NCI-H1436 (cell line): ENCODE results near the gene ASGR1.
"Not testable (repeated sequence)": the region's sequence is repeated elsewhere in the genome, so short reads cannot be mapped to it uniquely, and the experiment has no call there.

Source experiments
- DNase-seq: peaks from one replicate; lab custom pipeline; 2025; lab: John Stamatoyannopoulos, UW

The ASGR1 gene

DNA sequence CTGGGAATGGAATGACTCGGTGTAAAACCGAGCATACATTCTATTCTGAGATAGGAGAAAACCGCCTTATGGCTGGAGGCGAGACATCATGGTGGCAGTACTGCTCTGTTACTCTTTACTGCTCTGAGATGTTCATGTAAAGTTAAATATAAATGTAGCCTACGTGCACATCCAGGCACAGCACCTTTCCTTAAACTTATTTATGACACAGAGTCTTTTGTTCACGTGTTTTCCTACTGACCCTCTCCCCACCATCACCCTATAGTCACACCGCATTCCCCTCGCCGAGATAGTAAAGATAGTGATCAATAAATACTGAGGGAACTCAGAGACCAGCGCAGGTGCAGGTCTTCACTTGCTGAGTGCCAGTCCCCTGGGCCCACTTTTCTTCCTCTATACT, 19.6 kb downstream of the ASGR1 start:
- DNase-seq, result not testable (repeated sequence)

DNA sequence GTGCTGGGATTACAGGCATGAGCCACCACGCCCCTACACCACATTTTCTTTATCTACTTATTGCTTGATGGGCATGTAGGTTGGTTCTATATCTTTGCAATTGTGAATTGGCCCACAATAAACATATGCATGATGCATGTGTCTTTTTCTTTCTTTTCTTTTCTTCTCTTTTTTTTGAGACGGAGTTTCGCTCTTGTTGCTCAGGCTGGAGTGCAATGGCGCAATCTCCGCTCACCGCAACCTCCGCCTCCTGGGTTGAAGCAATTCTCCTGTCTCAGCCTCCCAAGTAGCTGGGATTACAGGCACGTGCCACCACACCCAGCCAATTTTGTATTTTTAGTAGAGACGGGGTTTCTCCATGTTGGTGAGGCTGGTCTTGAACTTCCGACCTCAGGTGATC, 20.7 kb downstream of the ASGR1 start:
- not testable (repeated sequence) for DNase-seq

DNA sequence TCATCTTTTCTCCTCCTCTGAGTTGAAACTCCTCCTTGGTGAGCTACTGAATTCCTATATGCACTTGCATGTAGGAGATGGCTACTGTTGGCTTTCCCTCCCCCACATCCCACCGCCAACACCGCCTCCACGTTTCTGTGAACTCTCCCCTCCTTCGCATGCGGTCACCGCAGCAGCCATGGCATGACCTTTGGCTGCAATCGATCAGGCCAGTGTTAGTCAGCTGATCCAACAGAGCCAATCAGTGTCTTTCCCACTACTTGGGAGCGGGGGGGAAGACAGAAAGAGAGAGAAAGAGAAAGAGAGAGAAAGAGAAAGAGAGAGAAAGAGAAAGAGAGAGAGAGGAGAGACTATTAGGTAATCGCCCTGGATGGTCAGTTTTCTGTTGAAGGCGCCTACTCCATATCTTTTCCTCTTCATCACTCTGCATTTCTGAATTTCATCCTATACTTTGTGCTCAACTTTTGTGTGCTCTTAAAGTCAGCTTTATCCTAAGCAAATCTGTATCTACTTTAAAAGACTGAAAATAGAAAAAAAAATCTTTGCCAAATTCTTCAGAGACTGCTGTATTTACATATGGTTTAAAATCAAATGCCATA, 22.7 kb downstream of the ASGR1 start:
- DNase-seq, result no peak

- DNase-seq, result no peak
These were observed 31.4 kb downstream of the ASGR1 start for GRCh38 chr17:7147772-7148171.

DNA sequence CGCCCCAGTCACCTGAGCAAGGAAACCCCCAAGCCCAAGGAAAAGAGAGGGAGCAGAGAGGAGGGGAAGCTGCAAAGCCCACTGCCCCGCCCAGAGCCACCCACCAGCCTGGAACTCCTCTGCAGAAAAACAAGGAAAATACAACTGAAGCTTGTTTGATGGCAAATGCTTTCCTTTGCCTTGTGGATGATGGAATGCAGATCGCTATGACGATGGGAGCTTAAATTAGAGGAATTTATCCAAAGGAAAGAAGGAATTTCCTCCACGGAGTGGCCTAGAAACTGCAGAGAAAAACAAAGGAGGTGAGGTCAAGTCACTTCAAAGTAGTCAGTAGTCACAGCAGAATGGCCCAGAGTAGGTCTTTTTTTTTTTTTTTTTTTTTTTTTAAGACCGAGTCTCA, 33.1 kb downstream of the ASGR1 start:
- no peak for DNase-seq

DNA sequence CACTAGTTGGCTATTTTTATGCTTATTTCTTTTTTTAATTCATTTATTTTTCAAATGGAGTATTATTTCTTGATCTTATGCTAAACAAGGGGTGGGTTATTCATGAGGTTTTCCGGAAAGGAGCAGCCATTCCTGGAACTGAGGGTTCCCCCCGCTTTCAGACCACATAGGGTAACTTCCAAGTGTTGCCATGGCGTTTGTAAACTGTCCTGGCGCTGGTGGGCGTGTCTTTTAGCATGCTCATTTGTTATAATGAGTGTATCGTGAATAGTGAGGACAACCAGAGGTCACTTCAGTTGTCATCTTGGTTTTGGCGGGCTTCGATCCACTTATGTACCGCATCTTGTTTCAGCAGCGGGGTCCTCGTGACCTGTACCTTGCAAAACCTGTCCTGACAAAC, 35.0 kb downstream of the ASGR1 start:
- DNase-seq, result no peak

GRCh38 chr17:7141824-7142223, 37.3 kb downstream of the ASGR1 start:
- no peak for DNase-seq

- DNase-seq, result no peak
These were observed 39.8 kb downstream of the ASGR1 start for GRCh38 chr17:7139400-7139799.

DNA sequence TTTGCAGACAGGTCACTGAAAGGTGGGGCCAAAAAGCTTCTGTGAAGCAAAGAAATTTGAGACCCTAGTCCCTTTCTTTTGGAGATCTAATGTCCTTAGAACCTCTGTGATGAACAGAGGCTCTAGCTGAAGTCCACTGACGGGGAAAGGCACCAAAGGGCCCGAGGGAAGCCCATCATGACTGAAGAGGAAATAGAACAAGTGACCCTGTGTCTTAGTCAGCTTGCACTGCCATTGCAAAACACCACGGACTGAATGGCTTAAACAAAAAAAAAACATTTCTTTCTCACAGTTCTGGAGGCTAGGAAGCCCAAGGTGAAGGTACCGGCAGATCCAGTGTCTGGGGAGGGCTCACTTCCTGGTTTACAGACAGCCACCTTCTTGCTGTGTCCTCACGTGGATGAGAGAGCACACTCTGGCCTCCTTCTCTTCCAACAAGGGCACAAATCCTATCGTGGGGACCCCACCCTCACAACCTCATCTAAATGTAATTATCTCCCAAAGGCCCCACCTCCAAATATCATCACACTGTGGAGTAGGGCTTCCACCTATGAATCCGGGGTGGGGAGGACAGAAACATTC, 40.3 kb downstream of the ASGR1 start:
- no peak for DNase-seq

- DNase-seq, result no peak
These were observed 41.8 kb downstream of the ASGR1 start for GRCh38 chr17:7137171-7137943.

- peak; percentile 39 for DNase-seq
These were observed 42.8 kb downstream of the ASGR1 start for GRCh38 chr17:7136266-7136877.

GRCh38 chr17:7133916-7134315, 45.3 kb downstream of the ASGR1 start:
- no peak for DNase-seq

DNA sequence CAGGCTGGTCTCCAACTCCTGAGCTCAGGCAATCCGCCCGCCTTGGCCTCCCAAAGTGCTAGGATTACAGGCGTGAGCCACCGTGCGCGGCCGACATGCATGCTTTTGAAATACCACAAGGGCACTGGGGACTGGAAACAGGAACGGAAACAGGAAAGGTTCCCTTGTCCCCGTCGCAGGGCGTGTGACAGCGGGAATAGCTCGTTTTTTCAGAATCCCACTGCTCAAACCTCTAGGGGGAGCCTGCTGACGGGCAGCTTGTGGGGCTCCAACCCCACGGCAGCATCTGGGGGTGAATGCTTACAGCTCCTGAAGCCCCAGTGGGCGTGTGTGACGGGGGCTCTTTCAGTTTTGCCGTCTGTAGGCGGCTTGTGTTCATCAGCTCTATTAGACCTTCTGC, 45.7 kb downstream of the ASGR1 start:
- no peak for DNase-seq

DNA sequence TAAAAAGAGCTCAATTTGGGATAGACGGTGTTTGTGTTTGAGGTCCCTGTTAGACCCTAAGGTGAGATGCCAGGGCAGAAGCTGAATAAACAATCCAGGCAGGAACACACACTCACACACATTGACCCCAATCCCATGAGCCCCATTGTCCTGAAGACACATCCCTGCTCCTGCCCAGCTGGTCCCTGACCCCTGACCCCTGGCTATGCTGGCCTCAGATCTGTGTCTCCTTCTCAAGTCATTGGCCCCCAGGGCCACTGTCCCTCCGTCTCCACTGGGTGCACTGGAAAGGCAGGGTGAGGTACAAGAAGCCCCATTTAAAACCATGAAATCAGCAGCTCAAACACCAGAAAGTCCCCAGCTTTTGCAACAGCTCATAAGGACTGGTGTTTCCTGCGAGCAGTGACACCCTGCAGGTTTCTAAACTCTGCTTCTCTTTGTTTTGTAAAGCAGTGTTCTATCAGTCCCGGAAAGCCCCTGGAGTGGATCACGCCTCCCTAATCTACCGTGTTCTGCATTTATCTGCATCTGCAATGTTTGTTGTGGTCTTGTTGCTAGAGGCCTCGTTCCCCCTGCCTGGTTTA, 46.6 kb downstream of the ASGR1 start:
- DNase-seq, result no peak

- DNase-seq, result no peak
These were observed 47.8 kb downstream of the ASGR1 start for GRCh38 chr17:7131423-7131791.

- DNase-seq, result peak; percentile 36
These were observed 48.3 kb downstream of the ASGR1 start for GRCh38 chr17:7130621-7131422.

DNA sequence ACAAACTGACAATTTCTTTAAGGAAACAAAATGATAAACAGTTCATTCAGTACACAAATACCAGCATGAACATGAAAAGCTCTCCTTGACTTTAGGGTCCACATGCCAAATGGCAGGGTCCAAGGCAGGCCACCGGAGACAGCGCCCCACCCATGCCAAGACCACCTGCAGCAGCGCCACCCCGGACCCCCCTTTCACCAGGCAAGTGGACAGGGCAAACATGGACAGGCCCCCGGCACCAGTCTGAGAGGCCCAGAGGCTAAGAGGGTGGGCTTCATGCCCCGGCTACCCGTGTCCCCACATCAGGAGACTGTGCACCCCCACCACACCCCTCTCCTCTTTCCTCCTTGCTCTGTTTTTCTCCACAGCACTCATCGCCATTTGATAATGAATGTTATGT, 49.9 kb downstream of the ASGR1 start:
- DNase-seq, result no peak

DNA sequence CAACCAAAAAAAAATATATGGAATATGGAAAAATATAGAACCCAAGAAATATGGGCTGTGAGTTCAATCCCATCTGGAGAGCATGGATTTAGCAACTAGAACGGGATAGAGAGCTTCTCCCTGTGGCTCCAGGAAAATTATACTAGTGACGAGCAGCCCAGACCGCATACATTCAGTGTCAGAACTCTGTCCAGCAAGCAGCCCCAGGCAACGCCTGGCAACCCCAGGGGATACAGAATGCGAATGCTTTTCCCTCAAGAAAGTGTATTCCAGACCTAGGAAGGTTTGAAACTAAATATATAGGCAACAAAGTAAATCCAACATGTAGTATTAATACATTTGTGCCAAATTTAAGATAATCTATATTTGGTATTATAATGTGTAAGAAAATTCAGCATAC, 51.0 kb downstream of the ASGR1 start:
- DNase-seq, result no peak

- not testable (repeated sequence) for DNase-seq
These were observed 51.7 kb downstream of the ASGR1 start for GRCh38 chr17:7127501-7127900.

DNA sequence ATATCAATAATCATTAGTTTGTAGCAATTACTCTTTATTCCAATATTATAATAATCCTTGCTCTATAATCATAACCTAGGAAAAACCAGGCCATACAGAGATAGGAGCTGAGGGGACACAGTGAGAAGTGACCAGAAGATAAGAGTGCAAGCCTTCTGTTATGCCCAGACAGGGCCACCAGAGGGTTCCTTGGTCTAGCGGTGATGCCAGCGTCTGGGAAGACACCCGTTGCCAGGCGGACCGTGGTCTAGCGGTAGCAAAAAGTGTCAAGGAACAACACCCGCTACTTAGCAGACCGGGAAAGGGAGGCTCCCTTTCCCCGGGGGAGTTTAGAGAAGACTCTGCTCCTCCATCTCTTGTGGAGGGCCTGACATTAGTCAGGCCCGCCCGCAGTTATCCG, 52.8 kb downstream of the ASGR1 start:
- DNase-seq, result not testable (repeated sequence)

DNA sequence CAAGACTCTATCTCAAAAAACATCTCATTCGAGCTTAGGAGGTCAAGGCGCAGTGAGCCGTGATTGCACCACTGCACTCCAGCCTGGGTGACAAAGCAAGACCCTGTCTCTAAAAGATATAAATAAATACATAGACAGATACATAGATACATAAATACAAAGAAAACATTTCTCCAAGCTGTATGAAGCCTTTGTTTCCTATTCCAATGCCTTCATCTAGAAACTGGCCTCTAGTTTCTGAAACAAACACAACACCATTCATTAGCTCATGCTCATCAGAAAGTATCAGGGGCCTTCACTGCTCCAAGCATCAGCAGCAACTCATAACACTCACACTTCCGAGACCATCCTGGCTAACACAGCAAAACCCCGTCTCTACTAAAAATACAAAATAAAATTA, 54.2 kb downstream of the ASGR1 start:
- no peak for DNase-seq

DNA sequence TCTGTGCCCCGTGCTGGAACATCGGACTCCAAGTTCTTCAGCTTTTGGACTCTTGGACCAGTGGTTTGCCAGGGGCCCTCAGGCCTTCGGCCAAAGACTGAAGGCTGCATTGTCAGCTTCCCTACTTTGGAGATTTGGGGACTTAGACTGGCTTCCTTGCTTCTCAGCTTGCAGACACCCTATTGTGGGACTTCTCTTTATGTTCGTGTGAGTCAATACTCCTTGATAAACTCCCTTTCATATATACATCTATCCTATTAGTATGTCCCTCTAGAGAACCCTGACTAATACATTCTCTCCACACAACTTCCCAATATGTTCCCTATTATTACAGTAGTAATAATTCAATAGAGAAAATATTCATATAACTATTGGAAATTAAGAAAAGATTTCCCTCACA, 55.3 kb downstream of the ASGR1 start:
- no peak for DNase-seq
